ENCODE results near the gene ELAVL3.

DNA sequence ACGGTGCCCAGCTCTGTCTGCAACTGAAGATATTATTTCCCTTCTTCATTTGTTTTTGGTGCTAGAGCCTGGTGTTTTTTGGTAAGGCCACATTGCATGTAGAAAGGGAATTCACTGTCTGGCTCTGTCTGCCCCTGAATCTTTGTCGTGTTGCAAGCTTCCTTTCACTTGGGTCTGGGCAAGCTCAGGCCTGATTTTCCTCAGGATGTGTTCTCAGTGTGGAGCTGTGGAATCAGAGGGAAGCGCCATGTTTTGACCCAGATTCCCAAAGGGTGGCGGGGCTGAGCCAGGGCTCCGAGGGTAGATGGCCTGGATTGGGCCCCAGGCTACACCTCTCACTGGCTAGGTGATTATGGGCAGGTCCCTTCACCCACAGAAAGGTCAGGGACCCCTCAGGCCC is 36.8 kb downstream of the ELAVL3 start:
- TF ChIP-seq, protein P1, sequence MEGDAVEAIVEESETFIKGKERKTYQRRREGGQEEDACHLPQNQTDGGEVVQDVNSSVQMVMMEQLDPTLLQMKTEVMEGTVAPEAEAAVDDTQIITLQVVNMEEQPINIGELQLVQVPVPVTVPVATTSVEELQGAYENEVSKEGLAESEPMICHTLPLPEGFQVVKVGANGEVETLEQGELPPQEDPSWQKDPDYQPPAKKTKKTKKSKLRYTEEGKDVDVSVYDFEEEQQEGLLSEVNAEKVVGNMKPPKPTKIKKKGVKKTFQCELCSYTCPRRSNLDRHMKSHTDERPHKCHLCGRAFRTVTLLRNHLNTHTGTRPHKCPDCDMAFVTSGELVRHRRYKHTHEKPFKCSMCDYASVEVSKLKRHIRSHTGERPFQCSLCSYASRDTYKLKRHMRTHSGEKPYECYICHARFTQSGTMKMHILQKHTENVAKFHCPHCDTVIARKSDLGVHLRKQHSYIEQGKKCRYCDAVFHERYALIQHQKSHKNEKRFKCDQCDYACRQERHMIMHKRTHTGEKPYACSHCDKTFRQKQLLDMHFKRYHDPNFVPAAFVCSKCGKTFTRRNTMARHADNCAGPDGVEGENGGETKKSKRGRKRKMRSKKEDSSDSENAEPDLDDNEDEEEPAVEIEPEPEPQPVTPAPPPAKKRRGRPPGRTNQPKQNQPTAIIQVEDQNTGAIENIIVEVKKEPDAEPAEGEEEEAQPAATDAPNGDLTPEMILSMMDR (IDR thresholded peaks at IDR 0.05), result no peak
- TF ChIP-seq POLR2A (IDR thresholded peaks at IDR 0.05), result no peak
